ENCODE data around the gene ADRB1. TPM values are rescaled to one million over a fixed set of nuclear protein-coding genes. Genes with fewer than 3 reads are reported as not detected.

Gene ADRB1
- total RNA-seq, 4 donors from 2014 or later = 0.13 to 0.66 (median 0.18) TPM; not detected in 1

GRCh38 chr10:114024876-114025610, 18.6 kb upstream of the ADRB1 start:
- H3K4me1 ChIP-seq = peaks cover 5 to 11% of the 10 kb centered on the region in 2 donors
- in situ Hi-C loops (cut with MboI; ENCODE audit: low sequenced_read_pairs in 4 of 4) (no loop called here), intact Hi-C loops (cut with DNase I; ENCODE audit: low total_unique reads) (no loop called here)
- TF ChIP-seq POLR2A (IDR thresholded peaks at IDR 0.05) = no peak
- TF ChIP-seq, protein P1, sequence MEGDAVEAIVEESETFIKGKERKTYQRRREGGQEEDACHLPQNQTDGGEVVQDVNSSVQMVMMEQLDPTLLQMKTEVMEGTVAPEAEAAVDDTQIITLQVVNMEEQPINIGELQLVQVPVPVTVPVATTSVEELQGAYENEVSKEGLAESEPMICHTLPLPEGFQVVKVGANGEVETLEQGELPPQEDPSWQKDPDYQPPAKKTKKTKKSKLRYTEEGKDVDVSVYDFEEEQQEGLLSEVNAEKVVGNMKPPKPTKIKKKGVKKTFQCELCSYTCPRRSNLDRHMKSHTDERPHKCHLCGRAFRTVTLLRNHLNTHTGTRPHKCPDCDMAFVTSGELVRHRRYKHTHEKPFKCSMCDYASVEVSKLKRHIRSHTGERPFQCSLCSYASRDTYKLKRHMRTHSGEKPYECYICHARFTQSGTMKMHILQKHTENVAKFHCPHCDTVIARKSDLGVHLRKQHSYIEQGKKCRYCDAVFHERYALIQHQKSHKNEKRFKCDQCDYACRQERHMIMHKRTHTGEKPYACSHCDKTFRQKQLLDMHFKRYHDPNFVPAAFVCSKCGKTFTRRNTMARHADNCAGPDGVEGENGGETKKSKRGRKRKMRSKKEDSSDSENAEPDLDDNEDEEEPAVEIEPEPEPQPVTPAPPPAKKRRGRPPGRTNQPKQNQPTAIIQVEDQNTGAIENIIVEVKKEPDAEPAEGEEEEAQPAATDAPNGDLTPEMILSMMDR (IDR thresholded peaks at IDR 0.05 in 4 of 5, conservative IDR thresholded peaks at IDR 0.05 in 1 of 5) = no peak
- no peak for DNase-seq
- H3K27ac ChIP-seq = no peak overlapping the region
- H3K36me3 ChIP-seq = no peaks in the 10 kb centered on the region
- no peak overlapping the region for H3K4me3 ChIP-seq
- ATAC-seq = no peak
- no peaks in the 10 kb centered on the region for H3K27me3 ChIP-seq
- H3K9me3 ChIP-seq = no peaks in the 10 kb centered on the region

- Histone ChIP-seq H3K9me3 (no peaks in the 10 kb centered on the region), H3K4me1 (peaks cover 5 to 11% of the 10 kb centered on the region in 2 donors), H3K27me3 (no peaks in the 10 kb centered on the region), H3K4me3 (no peak overlapping the region), H3K27ac (no peak overlapping the region), H3K36me3 (no peaks in the 10 kb centered on the region)
- TF ChIP-seq, protein P1 (IDR thresholded peaks at IDR 0.05 in 4 of 5, conservative IDR thresholded peaks at IDR 0.05 in 1 of 5) = no peak
- TF ChIP-seq POLR2A (IDR thresholded peaks at IDR 0.05) = no peak
- in situ Hi-C loops (cut with MboI; ENCODE audit: low sequenced_read_pairs in 4 of 4) (no loop called here), intact Hi-C loops (cut with DNase I; ENCODE audit: low total_unique reads) (no loop called here)
- no peak for ATAC-seq
- DNase-seq = no peak
Observed at GRCh38 chr10:114025611-114026130, 18.0 kb upstream of the ADRB1 start.

DNA sequence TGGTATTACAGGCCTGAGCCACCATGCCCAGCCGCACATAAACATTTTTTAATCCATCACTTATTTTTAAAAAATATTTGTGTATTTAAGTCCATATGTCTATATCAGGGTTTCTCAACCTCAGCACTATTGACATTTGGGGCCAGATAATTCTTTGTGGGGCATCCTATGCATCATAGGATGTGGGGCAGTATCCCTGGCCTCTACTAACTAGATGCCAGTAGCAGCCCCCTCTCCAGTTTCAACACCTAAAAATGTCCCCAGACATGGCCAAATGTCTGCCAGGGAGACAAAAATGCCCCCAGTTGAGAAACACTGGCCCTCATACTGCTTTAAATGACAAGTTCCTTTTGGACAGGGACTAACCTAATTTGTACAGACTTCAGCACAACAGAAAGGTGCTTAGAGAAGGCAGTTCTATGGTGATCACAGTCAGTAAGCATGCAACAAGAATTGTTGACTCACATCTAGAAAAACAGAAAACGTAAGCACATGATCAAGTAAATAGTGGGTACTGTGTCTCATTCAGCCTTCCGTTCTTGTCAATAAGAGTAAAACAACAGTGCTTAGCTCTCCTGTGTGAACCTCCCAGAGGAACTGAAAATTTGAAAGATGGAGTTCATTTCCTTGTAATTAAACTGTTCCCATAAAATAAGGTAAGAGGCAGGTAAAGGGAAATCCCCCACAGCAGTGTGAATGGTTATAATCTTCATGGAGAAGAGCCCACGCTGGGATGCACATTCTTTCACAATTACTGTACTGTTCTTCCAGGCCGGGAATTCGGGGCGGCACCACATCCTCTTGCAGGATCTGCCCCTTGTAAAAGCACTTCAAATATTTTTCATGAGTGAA, 17.3 kb upstream of the ADRB1 start:
- in situ Hi-C loops (cut with MboI; ENCODE audit: low sequenced_read_pairs in 4 of 4) = no loop called here
- Histone ChIP-seq H3K4me3 (no peak overlapping the region), H3K36me3 (no peaks in the 10 kb centered on the region), H3K27me3 (no peaks in the 10 kb centered on the region), H3K27ac (no peak overlapping the region), H3K4me1 (peaks cover 5 to 11% of the 10 kb centered on the region in 2 donors), H3K9me3 (no peaks in the 10 kb centered on the region)
- ATAC-seq (no peak), DNase-seq (no peak)
- intact Hi-C loops (cut with DNase I; ENCODE audit: low total_unique reads) = no loop called here
- TF ChIP-seq, protein P1 (IDR thresholded peaks at IDR 0.05 in 4 of 5, conservative IDR thresholded peaks at IDR 0.05 in 1 of 5) = no peak
- no peak for TF ChIP-seq POLR2A (IDR thresholded peaks at IDR 0.05)

DNA sequence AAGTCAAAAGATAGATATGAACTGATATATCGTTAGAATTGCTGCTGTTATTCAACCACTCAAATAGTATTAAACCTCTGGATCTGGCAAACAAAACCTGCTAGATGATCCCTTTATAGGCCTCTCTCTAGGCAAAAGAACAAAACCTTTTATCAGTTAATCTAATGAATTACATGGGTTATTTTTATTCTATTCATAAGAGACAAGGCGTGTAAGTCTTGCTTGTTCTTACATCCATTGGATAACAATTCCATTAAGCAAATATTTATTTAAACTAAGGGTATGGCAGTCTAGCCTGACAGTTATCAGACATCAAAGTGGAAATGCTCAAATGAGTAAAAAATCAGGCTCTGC, 16.6 kb upstream of the ADRB1 start:
- DNase-seq (no peak), ATAC-seq (no peak)
- H3K4me3 ChIP-seq = no peak overlapping the region
- no peaks in the 10 kb centered on the region for H3K36me3 ChIP-seq
- no peaks in the 10 kb centered on the region for H3K9me3 ChIP-seq
- H3K27ac ChIP-seq = no peak overlapping the region
- intact Hi-C loops (cut with DNase I; ENCODE audit: low total_unique reads) (no loop called here), in situ Hi-C loops (cut with MboI; ENCODE audit: low sequenced_read_pairs in 4 of 4) (no loop called here)
- H3K27me3 ChIP-seq = no peaks in the 10 kb centered on the region
- TF ChIP-seq POLR2A (IDR thresholded peaks at IDR 0.05) = no peak
- TF ChIP-seq, protein P1 (IDR thresholded peaks at IDR 0.05 in 4 of 5, conservative IDR thresholded peaks at IDR 0.05 in 1 of 5) = no peak
- H3K4me1 ChIP-seq = peaks cover 5 to 8% of the 10 kb centered on the region in 2 donors

All from gastrocnemius medialis (tissue), 4 donors.